ENCODE data around the gene GDAP1L1.

GRCh38 chr20:44301285-44301684, 54.2 kb downstream of the GDAP1L1 start:
- TF ChIP-seq CTCF (IDR thresholded peaks at IDR 0.05), result no peak
- TF ChIP-seq POLR2A (IDR thresholded peaks at IDR 0.05), result no peak

All from right lobe of liver (tissue), 4 donors.